Stimulated activated memory B cell treated with anti-CD40 and anti-IgM and Interleukin-4, amounts not matched to agents 10 μg/mL and 1 μg/mL and 100 μg/mL, for 72 hours (primary cell): Measurements from ENCODE around the gene ASB6.

Source experiments
- ATAC-seq: fragments of 150-1000 bp; cut with Tn5 transposase; 2 replicates; pipeline ENCODE4 v1.10.0; 2021
- H3K27ac Mint-ChIP-seq: one replicate; pipeline ENCODE4 v1.8.0; 2022; ENCODE audit warnings: mild to moderate bottlenecking, mixed read lengths
- H3K27me3 Mint-ChIP-seq: one replicate; pipeline ENCODE4 v1.8.0; 2022; ENCODE audit warnings: mixed read lengths
- H3K36me3 Mint-ChIP-seq: one replicate; pipeline ENCODE4 v1.8.0; 2022; ENCODE audit warnings: mixed read lengths
- H3K4me1 Mint-ChIP-seq: one replicate; pipeline ENCODE4 v1.8.0; 2022; ENCODE audit warnings: mixed read lengths
- H3K4me3 Mint-ChIP-seq: one replicate; pipeline ENCODE4 v1.8.0; 2022; ENCODE audit warnings: mild to moderate bottlenecking, moderate library complexity, mixed read lengths
- H3K9me3 Mint-ChIP-seq: one replicate; pipeline ENCODE4 v1.8.0; 2022; ENCODE audit warnings: mixed read lengths

ASB6 gene

GRCh38 chr9:129585352-129585751, 56.6 kb downstream of the ASB6 start:
- Mint-ChIP-seq H3K27me3 (peaks cover 35% of the 10 kb centered on the region), H3K27ac (no peak overlapping the region), H3K36me3 (no peaks in the 10 kb centered on the region), H3K9me3 (no peaks in the 10 kb centered on the region), H3K4me3 (no peak overlapping the region), H3K4me1 (peaks cover 18% of the 10 kb centered on the region)
- no peak for ATAC-seq
